GM04503 (cell line): Measurements from ENCODE around the gene TTC7B.

Experiments used
- DNase-seq: peaks from one replicate; pipeline ENCODE4 v3.0.0-alpha.2; 2012; ENCODE audit warnings: low read depth

The TTC7B gene

DNA sequence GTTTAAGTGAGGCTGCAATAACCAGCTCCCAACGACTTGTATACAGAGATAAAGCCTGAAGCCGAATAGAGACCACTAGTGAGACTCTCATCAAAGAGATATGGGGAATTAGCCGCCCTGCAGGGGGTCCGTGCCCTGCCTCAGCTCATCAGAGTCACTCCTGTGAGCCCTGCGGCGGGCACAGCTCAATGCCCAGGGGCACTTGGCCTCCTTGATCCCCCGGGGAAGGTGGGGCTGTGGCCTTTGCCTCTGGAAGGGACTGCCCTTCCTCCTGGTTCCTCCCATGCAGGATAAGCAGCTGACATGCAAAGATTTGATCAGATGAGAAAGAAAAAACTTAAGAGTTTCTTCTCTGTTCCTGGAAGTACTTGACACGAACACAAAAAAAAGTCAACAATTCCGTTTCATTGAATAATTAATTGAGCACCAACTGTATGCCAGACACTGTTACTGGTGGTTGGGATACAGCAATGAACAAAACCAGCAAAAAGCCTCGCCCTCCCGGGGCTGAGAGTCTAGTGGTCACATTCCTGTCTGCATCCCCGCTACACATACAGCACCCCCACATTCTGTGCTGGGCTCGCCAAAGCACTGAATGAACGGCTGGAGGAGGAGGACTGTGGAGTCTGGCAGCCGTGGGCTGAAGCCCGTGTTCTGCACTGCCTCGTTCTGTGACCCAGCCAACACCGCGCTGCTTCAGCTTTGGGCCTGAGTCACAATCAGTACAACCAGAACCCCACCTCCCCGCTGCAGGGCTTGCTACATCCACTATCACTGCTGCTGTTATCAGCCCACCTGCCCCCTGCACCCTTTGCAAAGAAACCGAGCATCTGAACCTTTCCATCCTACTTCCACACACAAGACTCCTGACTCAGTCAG lies 10.3 kb downstream of the TTC7B start:
- DNase-seq = no peak

DNA sequence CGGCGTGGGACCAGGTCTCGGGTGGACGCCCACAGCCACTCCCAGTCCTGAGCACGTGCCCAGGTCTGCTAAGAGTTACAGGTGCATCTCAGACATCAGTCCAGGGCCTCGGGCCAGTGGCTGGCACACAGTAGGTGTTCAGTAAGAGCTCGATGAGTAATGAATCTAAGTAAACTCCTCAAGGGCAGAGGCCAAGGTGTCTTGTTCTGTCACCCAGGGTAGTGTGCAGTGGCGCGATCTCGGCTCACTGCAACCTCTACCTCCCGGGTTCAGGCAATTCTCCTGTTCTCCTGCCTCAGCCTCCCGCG lies 11.2 kb downstream of the TTC7B start:
- no peak for DNase-seq

DNA sequence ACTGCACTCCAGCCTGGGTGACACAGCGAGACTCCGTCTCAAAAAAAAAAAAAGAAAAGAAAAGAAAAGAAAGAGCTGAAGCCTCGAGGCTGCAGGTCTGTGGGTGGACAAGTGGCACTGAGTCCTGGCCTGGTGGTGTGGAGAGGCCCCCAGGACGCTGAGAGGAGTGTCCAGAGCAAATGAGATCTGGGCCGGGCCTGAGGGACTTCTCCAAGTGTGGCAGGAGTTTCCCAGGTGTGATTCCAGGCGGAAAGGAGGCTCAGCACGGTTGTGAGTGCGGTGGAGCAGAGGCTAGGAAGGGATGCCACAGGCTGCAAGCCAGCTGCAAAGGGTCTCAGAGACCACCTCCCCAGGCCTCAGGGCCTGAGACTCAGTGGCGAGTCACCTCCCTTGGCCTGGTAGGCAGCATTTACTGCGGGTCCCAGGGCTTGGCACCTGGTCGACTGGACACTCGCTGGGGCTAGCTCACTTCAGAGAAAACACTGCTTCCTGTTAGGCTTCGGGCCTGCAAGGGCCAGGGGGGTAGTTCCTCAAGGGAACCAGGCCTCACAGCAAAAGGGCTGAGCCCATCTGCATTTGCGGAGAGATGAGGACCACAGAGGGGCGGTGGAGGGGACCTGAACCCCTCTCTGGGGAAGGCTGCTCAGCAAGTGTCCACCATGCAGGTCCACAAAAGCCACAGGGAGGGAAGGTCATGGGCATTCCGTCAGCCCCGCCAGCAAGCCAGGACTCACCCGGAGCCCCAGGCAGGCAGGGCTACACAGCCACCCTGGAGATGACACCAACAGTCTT lies 11.7 kb downstream of the TTC7B start:
- no peak for DNase-seq

DNA sequence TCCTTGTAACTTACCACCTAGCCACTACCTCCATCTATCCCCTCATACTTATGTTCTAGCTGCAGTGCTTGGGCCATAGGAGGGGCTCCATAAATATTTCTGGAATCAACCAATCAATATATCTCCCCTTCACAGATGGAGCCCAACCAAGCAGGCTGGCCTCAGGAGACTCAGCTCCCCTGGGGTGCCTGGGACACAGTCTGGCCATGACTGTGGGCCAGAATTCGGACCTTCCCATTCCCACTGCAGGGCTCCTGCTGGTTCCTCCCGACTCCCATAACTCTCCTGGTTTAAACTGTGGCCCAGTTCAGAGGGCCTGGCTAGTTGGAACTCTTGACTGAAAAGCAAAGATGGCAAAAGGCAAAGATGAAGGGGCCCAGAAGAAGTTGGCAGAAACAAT lies 13.0 kb downstream of the TTC7B start:
- no peak for DNase-seq

DNA sequence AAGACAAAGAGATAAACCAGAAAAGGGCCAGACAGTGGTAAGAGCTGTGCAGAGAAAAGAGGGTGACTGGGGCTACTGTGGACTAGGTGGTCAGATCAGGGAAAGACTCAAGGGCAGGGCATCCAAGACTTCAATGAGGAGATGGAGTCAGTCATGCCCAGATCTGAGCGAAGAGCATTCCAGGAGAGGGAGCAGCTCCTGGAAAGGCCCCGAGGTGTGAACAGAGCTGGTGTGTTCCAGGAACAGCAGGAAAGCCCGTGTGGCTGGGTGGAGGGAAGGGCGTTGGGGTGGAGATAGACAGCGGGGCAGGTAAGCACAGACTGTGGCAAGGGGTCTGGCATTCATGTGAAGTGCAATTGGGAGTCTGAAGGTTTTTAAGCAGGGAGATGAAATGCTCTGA lies 16.8 kb downstream of the TTC7B start:
- DNase-seq = no peak

DNA sequence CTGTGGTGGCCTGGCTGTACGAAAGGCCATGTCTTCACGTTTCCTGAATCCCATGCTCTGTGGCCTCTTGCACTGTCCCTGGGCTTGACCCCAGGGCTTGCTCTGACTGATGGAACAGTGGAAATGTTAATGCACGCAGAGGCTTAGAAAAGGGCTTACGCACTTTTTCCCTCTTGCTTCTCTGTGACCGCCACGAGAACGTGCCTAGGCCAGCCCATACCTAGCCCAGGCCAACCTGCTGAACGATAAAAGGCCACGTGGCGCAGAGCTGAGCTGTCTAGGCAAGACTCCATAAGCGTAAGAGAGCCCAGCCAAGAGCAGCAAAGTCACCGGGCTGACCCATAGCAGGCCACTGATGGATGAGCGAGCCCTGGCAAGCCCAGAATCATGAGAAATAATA lies 18.3 kb downstream of the TTC7B start:
- DNase-seq = no peak

DNA sequence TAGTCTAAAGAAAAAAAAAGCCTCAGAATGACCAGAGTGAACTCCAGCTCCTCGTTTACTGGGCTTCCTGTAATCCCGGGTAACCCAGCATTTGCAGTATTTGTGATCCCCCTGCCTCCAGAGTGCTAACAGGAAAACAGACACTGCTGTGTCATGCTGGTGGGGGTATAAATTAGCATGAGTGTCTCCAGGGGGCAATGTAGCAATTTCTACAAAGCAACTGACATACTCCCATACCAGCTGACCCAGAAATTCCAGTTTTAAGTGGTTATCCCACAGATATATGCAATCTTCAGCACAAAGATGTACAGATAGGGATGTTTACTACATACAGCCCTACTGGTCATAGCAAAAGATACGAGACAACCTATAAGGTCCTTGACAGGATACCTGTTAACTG lies 18.8 kb downstream of the TTC7B start:
- no peak for DNase-seq

DNA sequence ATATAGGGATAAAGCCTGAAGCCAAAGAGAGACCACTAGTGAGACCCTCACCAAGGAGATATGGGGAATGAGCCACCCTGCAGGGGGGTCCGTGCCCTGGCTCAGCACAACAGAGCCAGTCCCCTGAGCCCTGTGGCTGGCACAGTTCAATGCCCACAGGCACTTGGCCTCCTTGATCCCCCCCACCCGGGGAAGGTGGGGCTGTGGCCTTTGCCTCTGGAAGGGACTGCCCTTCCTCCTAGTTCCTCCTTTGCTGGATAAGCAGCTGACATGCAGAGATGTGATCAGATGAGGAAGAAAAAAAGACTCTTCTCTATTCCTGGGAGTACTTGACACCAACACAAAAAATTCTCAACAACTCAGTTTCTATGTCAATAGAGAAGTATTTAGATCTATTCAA lies 19.9 kb downstream of the TTC7B start:
- no peak for DNase-seq

DNA sequence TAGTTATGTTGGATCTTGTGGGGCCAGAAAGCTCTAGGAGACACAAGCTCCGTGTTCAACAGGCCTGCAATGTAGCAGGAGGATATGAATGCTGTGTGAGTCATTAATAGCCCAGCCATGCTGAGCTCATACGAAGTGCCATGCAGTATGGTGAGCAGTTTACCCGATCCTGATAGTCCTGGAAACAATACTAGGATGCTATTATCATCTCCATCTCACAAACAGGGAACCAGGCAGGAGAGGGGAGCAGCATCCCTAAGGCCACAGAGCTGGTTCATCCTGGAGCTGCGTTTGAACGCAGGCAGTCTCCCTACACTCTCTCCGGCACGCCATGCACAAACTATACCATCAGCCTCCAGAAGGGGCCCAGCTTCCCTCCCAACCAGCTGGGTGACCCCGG lies 20.5 kb downstream of the TTC7B start:
- DNase-seq = peak; percentile 54

DNA sequence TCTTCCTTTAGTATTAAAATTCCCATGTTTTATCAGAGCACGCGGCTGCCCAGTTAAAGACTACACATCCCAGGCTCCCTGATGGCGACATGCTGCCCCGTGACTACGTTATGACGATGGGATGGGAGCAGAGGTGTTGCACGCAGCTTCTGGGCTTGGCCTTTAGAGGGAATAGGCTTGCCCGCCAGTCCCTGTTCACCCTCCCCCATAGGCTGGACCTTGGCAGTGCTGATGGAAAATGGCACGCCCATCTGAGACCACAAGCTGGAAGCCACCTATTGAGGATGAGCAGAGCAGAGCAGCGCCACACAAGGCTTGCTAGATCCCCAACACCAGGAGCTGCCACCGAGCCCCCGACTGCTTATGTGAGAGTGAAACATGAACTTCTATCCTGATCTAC lies 24.7 kb downstream of the TTC7B start:
- no peak for DNase-seq

DNA sequence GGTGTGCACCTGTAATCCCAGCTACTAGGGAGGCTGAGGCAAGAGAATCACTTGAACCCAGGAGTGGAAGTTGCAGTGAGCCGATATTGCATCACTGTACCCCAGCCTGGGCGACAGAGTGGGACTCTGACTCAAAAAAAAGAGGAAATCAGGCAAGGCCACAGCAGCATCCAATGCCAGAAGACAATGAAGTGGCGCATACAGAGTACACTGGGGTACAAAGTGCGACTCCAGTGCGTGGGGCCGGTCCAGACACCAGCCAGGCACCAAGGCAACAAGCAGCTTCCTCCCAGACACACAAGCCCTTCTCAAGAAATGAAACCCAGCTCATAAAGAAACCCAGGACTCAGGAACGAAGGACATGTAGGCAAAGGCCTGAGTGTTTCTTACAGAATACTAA lies 28.2 kb downstream of the TTC7B start:
- no peak for DNase-seq

DNA sequence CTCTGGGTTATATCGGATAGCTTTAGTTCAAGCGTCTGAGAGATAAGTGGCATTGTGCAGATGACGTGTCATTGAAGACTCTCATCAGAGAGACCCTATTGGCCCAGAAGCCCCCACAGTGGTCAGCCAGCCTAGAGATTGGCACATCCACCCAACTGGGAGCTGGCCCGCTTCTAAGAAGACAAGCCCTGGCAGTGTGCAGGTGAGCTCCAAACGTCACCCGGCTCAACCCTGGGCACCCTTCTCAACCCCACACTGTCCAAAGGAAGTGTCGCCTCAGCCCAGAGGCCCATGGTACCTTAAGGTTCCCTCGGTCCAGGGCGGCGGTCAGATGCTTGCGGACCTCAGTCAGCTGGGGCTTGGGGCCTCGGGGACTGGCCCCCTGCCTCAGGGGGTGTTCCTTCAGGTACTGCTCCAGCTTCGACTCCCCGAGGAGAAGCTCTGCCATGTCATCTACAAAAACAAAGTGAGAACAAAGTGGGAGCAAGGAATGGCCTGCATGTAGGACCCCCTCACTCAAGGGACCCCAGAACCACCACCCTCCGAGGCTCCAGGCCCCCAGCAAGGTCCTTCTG lies 30.3 kb downstream of the TTC7B start:
- DNase-seq = no peak

DNA sequence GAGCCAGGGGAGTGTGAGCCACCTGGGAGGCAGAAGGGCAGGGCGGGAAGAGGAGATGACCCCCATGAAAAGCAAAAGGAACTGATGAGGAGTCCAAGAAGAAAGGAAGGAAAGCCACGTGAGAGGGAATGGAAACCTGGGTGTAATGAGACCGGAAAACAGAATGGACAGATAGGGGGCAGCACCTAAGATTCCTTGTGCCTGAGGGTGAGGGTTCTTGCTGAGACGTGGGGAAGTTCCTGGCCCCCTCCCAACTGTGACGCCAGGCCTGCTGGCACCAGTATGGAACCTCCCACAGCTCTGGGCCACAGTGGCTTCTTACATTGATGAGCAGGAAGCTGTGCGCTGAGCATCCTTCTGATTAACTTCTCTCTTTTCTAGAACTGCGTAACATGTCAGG lies 30.8 kb downstream of the TTC7B start:
- no peak for DNase-seq

DNA sequence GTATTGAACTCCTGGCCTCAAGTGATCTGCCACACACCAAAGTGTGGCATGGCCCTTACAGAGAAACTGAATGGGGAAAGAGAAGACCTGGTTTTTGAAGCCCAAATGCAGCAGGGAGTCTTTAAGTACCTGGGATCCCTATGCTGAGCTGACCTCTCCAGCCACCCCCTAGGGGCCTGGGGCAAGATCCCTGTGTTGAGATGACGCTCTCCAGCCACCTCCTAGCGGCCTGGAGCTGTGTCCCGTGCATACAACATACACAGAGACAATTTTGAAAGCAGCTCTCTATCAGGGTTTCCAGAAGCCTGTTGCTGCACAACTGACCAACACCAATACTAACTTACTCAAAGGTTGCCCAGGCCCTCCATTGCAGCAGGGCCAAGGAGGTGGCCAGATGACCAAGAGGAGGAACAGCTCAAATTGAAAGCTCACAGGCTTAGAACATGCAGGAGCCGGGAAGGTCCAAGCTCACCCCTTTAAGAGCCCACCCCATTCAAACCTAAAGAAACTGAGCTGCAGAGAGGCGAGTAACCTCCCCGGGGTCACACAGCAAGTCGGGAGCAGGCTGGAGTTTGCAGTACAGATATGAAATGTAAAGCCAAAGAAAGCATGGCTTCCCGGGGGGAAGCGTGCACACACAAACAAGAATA lies 31.5 kb downstream of the TTC7B start:
- DNase-seq = no peak

DNA sequence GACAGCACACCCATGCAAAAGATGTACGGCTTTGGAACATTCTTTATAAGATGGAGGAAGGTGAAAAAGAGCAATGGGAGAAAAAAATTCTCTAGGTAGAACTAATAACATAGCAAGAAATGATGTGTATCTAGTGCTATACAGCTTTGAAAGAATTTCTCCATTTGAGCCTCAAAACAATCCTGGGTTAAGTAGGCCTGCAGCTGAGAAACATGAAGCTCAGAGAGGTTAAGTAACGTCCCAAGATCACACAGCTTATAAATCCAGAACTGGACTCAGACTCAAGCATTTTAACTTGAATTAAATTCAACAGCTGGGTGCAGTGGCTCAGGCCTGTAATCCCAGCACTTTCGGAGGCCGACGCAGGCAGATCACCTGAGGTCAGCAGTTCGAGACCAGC lies 32.9 kb downstream of the TTC7B start:
- DNase-seq = no peak

DNA sequence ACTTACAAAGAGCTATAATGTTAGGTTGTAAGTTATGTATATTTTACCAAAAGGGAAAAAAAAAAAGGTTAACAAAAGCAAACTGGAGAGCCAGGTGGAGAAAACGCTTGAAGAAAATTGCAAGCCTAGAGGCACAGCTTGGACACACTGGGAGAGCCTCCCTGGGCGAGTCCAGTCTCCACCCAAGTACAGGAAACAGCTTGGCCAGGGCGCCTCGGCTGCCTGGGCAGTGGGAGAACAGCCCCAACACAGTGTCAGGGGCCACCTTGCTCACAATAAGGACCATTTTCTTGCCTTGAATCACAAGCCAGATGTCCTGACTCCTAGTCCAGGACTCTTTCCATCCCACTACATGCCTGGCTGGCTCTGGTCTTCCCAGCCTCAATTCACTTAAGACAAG lies 33.3 kb downstream of the TTC7B start:
- DNase-seq = no peak

DNA sequence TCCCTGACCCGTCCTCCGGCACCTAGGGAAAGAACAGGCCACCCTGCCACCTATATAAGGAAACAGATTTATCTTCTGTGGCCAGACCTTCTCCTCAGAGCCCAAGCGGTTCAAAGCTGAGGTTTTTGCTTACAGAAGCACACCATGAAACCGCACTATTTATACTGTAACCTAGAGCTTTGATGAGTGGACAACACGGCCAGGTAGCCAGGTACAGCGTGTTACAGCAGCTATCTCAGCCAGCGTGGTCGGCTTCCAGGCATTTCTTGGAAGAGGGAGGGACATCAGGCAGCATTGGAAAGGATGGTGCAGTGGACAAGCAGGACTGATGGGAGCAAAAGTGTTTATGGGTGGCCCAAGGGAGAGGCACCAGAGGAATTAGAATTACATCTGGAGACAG lies 34.4 kb downstream of the TTC7B start:
- DNase-seq = no peak

DNA sequence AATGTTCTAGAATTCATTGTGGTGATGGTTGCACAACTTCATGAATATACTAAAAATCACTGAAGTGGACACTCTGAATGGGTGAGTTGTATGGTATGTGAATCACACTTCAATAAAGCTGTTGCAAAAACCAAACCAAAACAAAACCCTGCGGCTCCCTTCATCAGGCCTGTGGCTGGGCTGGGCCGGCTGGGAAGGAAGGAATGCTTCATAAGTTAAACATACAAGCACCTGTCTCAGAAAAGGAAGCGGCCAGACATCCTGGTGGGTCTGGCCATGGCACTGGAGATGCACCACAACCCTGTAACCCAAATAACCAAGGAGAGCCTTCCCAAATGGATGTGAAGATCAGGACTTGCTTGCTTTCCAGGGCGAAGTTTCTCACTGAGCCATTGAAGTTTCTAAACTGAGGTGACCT lies 34.9 kb downstream of the TTC7B start:
- peak; percentile 68 for DNase-seq

DNA sequence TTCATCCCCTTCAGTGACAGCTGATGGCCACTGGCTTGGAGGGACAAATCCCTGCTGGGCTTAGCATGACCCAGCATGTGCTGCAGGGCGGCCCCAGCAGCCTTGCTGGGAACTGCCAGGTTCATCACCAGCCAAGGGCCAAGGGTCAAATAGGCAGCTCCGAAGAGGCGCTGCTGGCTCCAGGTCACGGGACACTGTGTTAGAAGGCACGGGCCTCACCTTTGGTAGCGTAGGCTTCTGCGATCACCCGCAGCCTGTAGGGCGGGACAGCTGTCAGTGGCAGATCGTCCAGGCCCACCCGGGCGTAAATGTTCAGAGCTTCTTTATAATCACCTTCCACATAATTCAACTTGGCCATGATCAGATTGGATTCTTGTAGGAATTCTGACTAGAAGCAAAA lies 35.7 kb downstream of the TTC7B start:
- no peak for DNase-seq

DNA sequence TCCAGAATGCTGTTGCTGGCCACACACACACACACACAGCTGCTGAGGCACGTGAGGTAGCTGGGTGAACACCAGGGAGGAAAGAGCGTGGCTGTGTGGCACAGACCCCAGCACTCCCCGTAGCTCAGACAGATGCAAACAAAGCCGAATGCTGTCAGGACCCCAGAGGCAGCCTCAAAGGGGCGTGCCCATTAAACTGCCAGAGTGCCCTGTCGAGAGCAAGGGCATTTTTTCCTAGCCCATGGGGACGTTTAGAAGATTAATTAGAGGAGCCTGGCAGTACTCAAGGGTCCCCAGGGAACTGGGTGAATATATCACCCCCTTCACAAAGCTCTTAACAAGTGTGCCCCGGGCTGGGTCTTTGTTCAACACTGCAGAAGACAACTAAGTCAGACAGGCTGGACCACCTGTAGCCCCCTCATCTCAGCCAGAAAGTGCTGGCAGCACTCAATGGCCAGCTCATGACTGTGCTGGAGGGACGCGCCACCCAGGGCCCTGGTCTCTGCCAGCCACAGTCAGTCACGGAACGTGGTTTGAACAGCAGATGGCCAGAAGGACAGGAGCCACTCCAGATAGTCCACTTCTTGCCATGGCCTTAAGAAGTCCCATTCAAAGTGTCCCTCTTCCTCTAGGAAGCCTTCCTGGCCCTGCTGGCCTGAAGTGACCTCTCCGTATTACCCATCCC lies 37.5 kb downstream of the TTC7B start:
- DNase-seq = no peak

DNA sequence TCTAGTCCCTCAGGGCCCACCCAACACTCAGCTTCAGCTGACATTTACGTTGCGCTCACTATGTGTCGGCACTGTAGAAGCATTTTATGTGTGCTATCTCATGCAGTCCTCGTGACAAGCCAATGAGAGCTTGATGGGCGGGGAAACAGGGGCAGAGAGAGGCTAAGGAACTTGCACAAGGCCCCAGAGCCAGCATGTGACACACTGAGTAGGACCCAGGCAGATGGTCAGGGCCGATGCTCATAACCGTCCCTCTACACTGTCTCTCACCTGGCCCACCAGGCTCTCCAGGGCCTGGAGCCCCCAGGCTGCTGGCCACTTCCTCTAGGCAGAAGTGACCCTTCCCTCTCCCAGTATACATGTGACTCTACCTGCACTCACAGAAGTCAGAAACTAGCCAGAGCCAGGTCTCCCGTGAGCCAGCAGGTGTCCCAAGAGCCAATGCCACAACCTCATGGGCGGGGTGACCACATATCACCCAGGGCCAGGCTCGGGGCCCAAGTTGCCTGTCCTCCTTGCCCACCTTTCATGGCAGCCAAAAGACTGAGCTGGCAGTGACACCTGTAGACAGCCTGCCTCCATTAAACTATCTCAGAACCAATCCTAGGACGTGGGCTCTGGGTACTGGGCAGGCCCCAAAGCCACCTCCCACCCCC lies 38.3 kb downstream of the TTC7B start:
- no peak for DNase-seq

DNA sequence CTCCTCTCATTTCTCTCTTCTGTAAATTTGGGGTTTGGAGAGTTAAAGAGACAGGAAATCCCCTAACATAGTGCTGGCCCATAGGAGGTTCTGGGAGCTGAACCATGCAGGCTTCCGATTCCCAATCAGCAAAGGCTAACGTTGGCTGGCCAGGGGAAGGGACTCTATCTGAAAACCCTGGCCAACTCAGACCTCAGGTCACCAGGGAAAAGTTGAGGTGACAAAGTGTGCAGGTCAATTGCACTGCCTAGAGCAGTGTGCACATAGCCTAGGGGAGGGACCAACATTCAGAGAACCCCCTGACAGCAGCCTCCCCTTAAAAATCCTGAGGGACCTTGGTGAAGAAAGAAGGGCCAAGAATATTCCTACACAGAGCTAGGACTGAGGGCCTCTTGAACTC lies 38.9 kb downstream of the TTC7B start:
- no peak for DNase-seq
